GM23338 (cell line): ENCODE results near the gene CENPV.

Experiments used
- CREB1 ChIP-seq: fragments of 250-450 bp; sonication (Bioruptor Pico); IDR thresholded peaks from 2 replicates; pipeline ENCODE4 v1.5.0; 2020; ENCODE audit warnings: low read depth, mild to moderate bottlenecking, moderate library complexity
- ETS1 ChIP-seq: IDR thresholded peaks from 2 replicates; pipeline ENCODE4 v1.6.1; 2016; ENCODE audit warnings: antibody characterized with exemption
- EZH2 ChIP-seq: fragments of 200-600 bp; sonication (generic); IDR thresholded peaks from one replicate; pipeline ENCODE4 v1.8.0; 2017; ENCODE audit warnings: antibody characterized with exemption, mild to moderate bottlenecking, low read depth; ENCODE audit not compliant: unreplicated experiment
- EZH2phosphoT487 ChIP-seq: fragments of 200-600 bp; sonication (generic); IDR thresholded peaks from one replicate; pipeline ENCODE4 v1.8.1; 2018; ENCODE audit warnings: antibody characterized with exemption; ENCODE audit not compliant: unreplicated experiment
- JUNB ChIP-seq: IDR thresholded peaks from one replicate; pipeline ENCODE4 v1.6.1; 2016; ENCODE audit warnings: antibody characterized with exemption; ENCODE audit not compliant: unreplicated experiment
- NANOG ChIP-seq: IDR thresholded peaks from 2 replicates; pipeline ENCODE4 v1.6.1; 2016; ENCODE audit warnings: antibody characterized with exemption, borderline replicate concordance
- POLR2AphosphoS5 ChIP-seq: IDR thresholded peaks from 2 replicates; pipeline ENCODE4 v1.6.1; 2016; ENCODE audit warnings: antibody characterized with exemption, low read depth
- REST ChIP-seq: IDR thresholded peaks from one replicate; pipeline ENCODE4 v1.6.1; 2018; ENCODE audit warnings: antibody characterized with exemption; ENCODE audit not compliant: unreplicated experiment
- STAT1 ChIP-seq: IDR thresholded peaks from one replicate; pipeline ENCODE4 v1.6.1; 2016; ENCODE audit warnings: antibody characterized with exemption; ENCODE audit not compliant: unreplicated experiment
- ZNF114 ChIP-seq: fragments of 250-450 bp; sonication (Bioruptor Pico); IDR thresholded peaks from 2 replicates; pipeline ENCODE4 v1.5.0; 2020; ENCODE audit warnings: mild to moderate bottlenecking, moderate library complexity
- ZNF331 ChIP-seq: fragments of 250-450 bp; sonication (Bioruptor Pico); IDR thresholded peaks from 2 replicates; pipeline ENCODE4 v1.5.0; 2020; ENCODE audit warnings: low read depth, mild to moderate bottlenecking, moderate library complexity
- TF ChIP-seq, protein P1 (sequence below), 2 experiments: fragments of 200-600 bp in 1 of 2; sonication (generic) in 1 of 2; conservative IDR thresholded peaks; 2 replicates each; pipeline versions ENCODE4 v1.5.1 to v1.6.1; 2016 to 2017; ENCODE audit warnings: antibody characterized with exemption in 2 of 2, low read depth in 2 of 2, mild to moderate bottlenecking in 2 of 2, moderate library complexity in 1 of 2
- TF ChIP-seq, protein P2 (sequence below): fragments of 250-450 bp; sonication (Bioruptor Pico); IDR thresholded peaks from 2 replicates; pipeline ENCODE4 v1.5.0; 2020; ENCODE audit warnings: mild to moderate bottlenecking, moderate library complexity

DNA sequence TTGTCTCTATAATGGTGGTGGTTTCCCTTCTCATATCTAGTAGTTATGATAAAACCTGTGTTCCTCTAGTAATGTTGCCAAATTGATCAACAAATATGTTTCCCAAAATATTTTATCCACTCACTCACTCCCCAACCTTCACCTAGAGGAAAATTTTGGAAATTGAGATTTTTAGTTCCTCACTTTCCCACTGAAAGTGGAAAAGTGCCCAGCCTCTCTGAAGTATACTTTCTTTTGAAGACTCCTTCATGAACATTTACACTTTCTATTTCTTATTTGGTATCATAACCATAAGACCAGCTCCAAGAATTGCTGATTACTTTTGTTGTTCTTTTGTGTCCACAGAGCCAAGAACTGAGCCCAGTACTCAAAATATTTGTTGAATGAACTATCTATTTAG, 5.1 kb upstream of the CENPV start:
- TF ChIP-seq, protein P1, sequence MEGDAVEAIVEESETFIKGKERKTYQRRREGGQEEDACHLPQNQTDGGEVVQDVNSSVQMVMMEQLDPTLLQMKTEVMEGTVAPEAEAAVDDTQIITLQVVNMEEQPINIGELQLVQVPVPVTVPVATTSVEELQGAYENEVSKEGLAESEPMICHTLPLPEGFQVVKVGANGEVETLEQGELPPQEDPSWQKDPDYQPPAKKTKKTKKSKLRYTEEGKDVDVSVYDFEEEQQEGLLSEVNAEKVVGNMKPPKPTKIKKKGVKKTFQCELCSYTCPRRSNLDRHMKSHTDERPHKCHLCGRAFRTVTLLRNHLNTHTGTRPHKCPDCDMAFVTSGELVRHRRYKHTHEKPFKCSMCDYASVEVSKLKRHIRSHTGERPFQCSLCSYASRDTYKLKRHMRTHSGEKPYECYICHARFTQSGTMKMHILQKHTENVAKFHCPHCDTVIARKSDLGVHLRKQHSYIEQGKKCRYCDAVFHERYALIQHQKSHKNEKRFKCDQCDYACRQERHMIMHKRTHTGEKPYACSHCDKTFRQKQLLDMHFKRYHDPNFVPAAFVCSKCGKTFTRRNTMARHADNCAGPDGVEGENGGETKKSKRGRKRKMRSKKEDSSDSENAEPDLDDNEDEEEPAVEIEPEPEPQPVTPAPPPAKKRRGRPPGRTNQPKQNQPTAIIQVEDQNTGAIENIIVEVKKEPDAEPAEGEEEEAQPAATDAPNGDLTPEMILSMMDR (conservative IDR thresholded peaks at IDR 0.05; ENCODE audit: low read depth in 2 of 2) = no peak
- no peak for TF ChIP-seq EZH2phosphoT487
- TF ChIP-seq POLR2AphosphoS5 = no peak
- TF ChIP-seq EZH2 = no peak
- TF ChIP-seq ZNF331 (CRISPR knock-in tag) = no peak
- TF ChIP-seq STAT1 = no peak
- TF ChIP-seq REST = no peak
- no peak for TF ChIP-seq JUNB
- no peak for TF ChIP-seq CREB1 (CRISPR knock-in tag)
- no peak for TF ChIP-seq ZNF114 (CRISPR knock-in tag)
- TF ChIP-seq ETS1 = no peak
- no peak for TF ChIP-seq NANOG
- TF ChIP-seq, protein P2, sequence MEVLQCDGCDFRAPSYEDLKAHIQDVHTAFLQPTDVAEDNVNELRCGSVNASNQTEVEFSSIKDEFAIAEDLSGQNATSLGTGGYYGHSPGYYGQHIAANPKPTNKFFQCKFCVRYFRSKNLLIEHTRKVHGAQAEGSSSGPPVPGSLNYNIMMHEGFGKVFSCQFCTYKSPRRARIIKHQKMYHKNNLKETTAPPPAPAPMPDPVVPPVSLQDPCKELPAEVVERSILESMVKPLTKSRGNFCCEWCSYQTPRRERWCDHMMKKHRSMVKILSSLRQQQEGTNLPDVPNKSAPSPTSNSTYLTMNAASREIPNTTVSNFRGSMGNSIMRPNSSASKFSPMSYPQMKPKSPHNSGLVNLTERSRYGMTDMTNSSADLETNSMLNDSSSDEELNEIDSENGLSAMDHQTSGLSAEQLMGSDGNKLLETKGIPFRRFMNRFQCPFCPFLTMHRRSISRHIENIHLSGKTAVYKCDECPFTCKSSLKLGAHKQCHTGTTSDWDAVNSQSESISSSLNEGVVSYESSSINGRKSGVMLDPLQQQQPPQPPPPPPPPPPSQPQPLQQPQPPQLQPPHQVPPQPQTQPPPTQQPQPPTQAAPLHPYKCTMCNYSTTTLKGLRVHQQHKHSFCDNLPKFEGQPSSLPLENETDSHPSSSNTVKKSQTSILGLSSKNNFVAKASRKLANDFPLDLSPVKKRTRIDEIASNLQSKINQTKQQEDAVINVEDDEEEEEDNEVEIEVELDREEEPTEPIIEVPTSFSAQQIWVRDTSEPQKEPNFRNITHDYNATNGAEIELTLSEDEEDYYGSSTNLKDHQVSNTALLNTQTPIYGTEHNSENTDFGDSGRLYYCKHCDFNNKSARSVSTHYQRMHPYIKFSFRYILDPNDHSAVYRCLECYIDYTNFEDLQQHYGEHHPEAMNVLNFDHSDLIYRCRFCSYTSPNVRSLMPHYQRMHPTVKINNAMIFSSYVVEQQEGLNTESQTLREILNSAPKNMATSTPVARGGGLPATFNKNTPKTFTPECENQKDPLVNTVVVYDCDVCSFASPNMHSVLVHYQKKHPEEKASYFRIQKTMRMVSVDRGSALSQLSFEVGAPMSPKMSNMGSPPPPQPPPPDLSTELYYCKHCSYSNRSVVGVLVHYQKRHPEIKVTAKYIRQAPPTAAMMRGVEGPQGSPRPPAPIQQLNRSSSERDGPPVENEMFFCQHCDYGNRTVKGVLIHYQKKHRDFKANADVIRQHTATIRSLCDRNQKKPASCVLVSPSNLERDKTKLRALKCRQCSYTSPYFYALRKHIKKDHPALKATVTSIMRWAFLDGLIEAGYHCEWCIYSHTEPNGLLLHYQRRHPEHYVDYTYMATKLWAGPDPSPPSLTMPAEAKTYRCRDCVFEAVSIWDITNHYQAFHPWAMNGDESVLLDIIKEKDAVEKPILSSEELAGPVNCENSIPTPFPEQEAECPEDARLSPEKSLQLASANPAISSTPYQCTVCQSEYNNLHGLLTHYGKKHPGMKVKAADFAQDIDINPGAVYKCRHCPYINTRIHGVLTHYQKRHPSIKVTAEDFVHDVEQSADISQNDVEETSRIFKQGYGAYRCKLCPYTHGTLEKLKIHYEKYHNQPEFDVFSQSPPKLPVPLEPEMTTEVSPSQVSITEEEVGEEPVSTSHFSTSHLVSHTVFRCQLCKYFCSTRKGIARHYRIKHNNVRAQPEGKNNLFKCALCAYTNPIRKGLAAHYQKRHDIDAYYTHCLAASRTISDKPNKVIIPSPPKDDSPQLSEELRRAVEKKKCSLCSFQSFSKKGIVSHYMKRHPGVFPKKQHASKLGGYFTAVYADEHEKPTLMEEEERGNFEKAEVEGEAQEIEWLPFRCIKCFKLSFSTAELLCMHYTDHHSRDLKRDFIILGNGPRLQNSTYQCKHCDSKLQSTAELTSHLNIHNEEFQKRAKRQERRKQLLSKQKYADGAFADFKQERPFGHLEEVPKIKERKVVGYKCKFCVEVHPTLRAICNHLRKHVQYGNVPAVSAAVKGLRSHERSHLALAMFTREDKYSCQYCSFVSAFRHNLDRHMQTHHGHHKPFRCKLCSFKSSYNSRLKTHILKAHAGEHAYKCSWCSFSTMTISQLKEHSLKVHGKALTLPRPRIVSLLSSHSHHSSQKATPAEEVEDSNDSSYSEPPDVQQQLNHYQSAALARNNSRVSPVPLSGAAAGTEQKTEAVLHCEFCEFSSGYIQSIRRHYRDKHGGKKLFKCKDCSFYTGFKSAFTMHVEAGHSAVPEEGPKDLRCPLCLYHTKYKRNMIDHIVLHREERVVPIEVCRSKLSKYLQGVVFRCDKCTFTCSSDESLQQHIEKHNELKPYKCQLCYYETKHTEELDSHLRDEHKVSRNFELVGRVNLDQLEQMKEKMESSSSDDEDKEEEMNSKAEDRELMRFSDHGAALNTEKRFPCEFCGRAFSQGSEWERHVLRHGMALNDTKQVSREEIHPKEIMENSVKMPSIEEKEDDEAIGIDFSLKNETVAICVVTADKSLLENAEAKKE (CRISPR knock-in tag) = no peak
